ENCODE results near the gene ELF4.
"Not testable (repeated sequence)": the region's sequence is repeated elsewhere in the genome, so short reads cannot be mapped to it uniquely, and the experiment has no call there.

The ELF4 gene

DNA sequence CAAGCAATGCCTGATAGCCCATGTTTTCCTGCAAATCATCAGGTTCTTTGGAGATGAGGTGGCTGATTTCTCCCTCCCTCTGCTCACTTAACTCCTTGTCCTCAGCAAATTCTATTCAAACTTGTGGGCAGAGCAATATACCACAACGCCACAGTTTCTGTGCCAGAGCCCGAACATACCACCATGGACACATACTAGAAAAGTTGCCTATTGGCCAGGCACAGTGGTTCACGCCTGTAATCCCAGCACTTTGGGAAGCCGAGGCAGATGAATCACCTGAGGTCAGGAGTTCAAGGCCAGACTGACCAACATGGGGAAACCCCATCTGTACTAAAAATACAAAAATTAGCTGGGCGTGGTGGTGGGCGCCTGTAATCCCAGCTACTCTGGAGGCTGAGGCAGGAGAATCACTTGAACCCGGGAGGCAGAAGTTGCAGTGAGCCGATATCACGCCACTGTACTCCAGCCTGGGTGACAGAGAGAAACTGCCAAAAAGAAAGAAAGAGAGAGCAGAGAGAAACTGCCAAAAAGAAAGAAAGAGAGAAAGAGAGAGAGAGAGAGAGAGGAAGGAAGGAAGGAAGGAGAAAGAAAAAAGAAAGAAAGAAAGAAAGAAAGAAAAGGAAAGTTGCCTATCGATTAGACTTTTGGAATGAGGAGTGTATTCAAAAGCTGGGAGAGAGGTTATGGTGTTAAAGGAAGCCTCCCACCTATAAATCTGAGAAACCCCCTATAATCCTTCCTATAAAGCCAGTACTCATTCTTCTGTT lies 5.0 kb upstream of the ELF4 start:
- DNase-seq (ENCODE audit: low read depth in 2 of 3, low spot score in 2 of 3) = not testable (repeated sequence)

DNA sequence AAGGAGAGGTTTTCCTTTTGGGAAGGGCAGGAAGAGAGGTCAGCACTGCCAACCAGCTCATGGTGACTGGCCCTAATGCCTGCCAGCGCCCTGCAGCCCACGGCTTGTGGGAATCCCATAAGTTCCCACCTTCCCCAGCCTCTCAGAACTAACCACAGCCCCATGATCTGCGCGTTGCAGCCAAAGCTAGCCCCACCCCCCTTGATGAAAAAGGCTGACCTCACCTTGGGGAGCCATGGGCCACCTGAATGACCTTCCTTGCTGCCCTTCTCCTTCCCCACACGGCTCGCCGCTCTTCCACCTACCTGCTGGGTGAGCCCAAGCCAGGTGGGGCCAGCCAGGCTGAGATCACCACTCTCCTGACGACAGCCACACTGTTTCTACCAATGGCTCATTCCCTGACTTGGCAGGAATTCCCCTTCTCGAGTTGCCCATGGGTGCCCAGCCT lies 3.9 kb upstream of the ELF4 start:
- no peak for DNase-seq (ENCODE audit: low read depth in 2 of 3, low spot score in 2 of 3)

DNA sequence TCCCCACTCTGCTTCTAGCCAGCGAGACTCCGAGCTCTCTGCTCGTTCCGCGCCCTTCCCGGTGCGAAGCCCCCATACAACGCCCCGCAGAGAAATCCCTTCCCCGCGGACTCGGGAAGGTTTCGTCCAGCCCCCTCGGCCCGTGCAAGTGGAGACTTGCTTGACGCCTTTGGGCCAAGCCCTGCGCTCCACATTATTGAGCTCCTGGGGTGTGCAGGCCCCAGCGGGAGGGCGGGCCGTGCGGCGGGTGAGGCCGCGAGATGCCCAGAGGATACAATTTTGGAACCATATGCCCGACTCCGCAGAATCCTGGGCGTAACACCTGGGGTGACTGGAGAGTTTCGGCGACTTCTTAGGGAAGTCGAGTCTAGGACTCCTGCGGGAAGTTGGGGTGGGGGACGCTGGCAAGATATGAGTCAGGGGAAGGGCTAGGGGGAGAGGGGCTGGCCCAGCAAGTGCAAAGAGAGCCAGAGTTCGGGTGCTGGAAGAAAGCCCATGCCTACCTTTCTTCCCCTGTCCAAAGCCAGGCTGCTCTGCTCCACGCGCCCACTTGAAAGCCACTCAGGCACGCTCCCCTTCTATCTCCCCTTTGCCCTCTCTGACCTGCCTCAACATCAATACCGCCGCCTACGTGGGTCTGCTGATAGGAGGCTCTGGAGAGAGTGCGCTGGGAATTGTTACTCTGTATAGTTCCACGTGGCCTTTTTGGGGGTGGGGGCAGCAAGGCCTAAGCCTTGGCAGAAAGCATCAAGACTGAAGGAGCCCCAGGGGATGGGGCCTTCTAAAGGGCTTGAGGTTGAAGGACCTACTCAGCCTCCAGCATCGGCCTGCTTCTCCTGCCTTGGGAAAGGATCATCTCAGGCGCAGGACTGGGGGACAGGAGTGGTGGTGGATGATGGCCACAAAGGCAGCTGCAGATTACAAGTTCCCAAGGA lies 1.2 kb upstream of the ELF4 start:
- no peak for DNase-seq (ENCODE audit: low read depth in 2 of 3, low spot score in 2 of 3)

DNA sequence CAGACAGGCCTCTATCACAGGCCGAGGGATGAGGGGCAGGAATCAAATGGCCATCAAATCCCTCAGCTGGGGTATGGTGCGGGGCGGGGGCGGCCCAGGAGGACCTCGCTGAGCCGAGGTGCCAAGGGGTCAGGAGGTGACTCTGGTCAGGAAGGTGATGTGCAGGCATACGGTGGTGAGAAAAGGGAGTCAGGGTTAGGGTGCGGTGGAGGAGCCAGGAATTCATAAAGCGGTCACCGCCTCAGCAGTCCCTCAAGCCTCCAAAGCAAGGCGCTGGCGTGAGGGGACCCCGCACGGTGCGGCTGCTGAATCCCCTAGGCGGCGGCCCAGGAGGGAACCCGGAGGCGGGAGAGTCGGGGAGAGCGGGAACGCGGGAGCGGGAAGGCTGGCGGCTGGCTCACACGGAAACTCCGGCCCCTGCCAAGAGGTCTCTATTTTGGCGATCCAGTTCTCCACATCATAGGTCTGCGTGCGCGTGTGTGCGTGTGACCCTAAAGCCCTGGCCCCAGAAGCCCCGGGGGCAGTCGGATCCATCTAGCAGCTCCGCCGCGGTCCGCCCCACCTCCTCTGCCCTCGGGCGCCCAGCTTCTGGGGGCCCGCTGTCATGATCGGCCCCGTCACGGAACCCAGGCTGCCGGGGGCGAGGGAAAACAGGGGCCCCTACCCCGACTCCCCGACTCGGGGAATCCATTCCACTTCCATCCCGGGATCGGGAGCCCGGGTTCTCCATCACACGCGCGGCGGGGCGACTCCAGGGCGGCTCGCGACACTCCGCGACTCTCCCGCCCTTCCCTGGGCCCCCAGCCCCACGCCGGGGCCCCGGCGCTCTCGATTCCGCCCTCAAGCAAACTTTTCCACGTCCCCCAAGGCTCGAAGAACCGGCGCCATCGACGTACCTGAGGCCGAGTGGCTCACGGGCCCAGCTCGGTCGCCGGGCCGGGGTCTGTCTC lies 593 bp downstream of the ELF4 start:
- no peak for DNase-seq (ENCODE audit: low read depth in 2 of 3, low spot score in 2 of 3)

DNA sequence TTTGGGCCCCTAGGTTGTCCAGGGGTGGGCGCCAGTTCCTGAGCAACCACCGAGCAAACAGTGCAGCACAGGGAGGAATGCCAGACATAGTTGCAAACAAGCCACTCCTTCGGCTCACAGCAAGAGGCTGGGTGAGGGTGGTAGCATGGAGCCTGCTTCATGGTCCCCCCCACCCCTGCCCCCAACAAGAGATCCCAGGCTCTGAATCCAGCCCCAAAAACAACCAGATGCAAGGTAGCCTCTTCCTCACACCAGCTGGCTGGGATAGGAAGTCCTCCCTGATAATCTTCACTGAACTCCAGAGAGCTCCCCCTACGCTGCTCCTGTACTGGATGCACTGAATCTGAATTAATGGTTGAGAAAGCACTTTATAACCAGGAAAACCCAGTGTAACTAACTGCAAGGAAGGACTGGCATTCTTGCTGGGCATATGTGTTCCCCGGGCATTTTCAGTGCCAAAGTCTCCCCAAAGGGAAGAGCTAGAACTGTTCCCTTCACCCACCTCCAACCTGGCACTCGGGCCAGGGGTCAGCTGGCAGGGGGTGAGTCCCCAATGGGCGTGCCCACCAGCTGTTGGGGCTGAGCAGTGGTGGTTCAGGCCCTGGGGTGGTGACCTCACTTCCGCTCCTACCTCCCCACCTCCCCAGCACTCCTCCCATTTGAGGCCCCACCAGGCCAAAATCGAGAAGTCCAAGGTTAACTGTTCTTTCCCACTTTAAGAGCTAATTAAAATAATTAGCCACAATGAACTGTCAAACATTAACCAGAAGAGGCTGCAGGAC lies 1.5 kb downstream of the ELF4 start:
- no peak for DNase-seq (ENCODE audit: low read depth in 2 of 3, low spot score in 2 of 3)

DNA sequence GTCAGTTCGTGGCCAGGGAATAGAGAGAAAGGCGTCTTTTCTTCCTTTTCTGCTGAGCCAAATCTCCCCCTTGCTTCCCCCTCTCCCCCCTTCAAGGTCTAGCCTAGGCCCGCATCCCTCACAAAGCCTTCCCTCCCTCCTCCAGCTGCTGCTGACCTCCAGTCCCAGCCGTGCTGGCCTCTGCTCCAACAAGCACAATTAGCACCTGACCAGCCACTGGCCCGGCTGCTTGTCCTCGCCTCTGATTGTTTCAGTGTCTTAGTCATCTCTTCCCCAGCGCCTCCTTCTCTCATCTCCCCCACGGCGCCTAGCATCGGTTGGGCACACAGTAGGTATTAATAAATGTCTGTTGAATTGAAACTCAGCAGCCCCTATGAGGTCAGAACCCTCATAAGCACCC lies 4.2 kb downstream of the ELF4 start:
- DNase-seq (ENCODE audit: low read depth in 2 of 3, low spot score in 2 of 3) = no peak

DNA sequence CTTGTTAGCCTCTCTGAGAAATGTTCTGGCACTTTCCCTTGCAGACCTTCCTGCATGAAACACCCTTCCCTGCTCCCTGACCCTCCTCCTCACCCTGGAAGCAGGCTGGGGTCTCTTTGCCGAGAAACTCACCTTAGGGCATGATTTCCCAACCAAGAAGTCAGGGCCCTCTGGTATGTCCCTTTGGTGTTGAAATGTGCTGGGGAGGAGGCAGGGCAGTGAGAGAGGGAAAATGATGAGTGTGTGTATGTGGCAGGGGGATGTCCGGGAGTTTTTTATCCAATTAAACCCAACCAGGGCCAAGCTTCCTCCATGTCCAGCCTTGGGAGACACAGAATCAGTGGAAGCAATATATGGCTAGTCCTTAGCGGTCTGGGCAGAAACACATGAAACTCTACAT lies 5.1 kb downstream of the ELF4 start:
- no peak for DNase-seq (ENCODE audit: low read depth in 2 of 3, low spot score in 2 of 3)

DNA sequence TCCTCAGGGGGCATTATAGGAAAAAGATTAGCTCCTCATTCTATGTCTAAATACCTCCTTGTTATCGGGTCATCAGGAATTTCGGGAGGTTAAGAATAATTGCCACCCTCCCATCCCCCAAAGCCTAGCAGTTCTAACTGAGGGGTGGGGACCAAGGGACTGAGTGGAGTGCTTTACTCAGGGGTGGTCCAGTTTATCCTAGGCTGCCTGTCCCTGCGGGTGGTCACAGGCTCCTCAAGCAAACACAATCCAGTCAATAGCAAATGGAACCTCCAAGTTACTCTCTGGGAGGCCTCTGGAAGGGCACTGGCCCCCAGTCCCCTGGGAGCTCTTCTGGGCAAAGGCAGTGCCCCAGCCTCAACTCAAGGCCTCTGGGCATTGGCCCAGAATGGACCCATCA lies 6.7 kb downstream of the ELF4 start:
- no peak for DNase-seq (ENCODE audit: low read depth in 2 of 3, low spot score in 2 of 3)

DNA sequence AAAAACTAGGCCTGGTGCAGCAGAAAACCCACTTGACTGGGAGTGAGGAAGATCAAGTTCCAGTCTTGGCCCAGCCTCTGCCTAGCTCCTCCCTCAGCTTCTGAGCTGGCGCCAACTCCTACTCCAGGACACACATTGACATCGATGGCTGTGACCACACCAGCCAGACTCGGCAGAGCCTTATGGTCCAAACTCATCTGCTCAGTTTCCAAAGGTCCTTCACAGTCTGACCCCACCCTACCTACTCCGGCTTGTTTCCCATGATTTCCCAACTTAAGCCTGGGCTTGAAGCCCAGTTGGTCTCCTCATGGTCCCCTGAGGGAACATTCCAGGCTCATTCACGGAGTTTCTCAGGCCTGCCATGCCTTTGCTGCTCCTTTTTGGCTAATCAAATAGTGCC lies 10.1 kb downstream of the ELF4 start:
- DNase-seq (ENCODE audit: low read depth in 2 of 3, low spot score in 2 of 3) = no peak

DNA sequence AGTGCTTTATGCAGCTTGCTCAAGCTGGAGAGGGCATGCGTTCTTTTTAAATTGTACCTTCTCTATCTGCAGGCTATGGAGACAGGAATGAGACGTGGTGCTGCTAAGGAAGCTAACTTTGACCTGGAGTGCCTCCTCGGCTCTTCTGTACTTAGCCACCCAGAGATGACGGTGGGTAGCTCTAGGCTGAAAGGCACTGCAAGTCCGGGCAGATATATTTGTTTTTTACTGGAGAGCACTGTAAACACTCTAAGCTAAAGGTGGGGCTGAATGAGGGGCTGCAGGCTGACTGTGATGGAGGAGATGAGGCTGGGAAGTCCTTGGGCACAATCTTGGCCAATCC lies 12.1 kb downstream of the ELF4 start:
- DNase-seq (ENCODE audit: low read depth in 2 of 3, low spot score in 2 of 3) = no peak

DNA sequence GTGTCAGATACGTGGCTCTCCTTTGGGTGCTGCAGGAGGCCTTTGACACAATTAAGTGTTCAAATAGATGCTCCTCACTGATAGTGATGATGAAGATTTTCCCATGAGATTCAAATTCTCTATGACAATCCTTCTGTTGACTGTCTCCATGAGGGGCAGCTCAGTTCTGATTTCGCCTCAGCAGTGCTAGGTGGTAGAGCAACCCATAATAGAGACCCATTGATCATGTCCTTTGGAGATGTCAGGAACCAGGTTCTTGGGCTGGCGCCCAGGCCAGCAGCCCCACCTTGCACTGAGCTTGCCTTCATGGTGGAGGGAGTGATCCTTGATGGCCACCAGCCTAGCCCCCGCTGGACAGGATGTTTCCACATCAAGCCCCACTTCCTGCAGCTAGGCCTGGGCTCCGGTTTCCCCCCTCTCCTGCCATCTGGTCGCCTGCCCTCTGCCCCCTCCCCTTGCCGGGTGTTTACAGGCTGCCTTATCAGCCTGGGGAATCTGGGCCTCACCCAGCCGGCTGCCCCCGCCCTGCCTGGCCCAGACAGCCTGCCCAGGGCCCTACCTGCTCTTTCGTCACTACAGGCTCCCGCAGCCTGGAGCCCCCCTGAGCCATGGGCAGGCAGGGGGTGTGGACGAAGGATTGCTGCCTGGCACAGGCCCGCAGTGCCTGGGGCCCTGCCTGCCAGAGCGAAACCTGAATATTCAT lies 12.6 kb downstream of the ELF4 start:
- DNase-seq (ENCODE audit: low read depth in 2 of 3, low spot score in 2 of 3) = no peak

DNA sequence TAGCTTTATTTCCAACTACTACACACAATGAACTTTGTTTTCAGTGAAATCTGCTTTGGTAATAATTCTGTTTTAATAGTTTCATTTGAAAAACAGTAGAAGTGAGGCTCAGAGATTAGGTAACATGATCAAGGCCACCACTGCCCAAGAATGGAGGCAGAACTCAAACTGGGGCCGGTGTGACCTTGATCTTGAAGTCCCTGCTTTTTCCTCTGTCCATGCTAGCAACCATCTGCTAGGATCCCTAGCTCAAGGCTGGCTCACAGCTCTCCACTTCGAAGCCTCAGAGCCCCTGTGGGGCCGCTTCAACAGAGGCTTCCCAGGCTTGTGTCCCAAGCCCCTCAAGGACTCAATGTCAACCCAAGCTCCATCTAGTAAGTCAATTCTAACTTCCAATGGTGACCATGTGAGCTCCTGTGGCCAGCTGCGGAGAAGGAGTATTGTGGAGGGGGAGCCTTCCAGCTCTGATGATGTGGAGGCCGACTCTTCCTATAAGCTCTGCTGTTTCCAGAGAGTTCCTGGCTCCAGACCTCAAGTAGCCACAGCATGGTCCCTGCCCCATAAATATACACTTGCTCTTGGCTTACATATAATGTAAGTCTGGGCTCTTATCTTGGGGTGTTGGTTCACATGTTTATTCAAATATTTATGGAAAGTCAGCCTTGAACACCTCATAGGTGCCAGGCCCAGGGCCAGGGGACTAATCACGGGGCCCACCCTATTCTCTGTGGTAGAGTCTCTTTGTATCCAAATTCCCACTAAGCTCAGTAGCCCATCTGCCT lies 14.9 kb downstream of the ELF4 start:
- no peak for DNase-seq (ENCODE audit: low read depth in 2 of 3, low spot score in 2 of 3)

DNA sequence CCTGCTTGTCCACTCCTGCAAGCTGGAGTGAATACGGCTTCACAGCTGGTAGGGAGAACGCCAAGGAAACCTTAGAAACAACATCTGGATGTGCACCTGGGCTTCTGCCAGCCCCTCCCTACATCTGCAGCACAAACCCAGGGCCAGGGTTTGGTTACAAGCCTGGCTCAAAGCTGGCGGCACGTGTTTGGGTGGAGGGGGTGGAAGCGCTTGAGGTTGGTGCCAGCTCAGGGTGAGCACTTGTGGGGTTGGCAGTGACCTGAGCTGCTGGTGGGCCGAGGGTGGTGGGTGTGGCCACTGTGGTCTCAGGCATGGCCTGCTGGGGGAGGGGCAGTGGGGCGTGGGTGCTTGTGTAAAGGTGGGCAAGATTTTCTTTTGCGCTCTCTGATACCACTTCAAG lies 15.6 kb downstream of the ELF4 start:
- DNase-seq (ENCODE audit: low read depth in 2 of 3, low spot score in 2 of 3) = no peak

DNA sequence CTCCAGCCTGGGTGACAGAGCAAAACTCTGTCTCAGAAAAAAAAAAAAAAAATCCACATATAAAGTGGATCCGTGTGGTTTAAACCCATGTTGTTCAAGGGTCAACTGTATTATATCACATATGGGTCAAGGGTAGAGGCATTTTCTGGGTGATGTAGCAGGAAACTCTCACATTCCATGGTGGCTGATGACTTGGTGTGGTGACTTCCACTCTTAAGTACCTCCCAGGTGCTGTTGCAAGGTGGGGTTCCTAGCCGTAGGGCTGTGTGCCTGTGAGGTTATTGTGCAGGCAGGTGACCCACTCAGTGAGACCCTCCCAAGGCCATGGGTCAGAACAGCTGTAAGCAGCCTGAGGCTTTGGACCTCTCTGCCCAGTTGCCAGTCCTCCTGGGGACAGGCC lies 17.0 kb downstream of the ELF4 start:
- no peak for DNase-seq (ENCODE audit: low read depth in 2 of 3, low spot score in 2 of 3)

DNA sequence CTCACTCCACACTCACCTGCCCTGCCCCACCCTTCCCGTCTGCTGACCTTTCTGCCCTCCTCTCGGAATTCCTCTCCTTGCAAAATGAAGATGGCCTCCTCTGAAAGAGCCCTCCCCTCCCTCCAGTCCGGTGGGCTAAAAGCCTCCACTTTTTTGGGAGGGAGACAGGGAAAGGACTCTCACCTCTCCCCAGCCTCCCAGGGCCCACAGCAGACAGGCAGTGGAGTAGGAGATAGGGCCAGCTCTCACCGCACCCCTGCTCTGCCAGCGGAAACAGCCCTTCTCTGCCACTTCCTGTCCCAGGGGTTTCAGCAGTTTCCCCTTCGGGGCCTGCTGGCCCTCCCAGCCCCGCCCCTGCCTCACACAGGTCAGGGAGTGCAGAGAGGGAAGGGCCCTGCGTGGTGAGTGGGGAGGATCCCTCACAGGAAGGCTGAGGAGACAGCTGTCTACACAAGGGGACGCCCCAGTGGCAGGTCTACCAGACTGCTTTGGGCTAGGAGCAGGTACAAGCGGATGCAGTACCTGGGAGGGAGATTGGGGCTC lies 18.2 kb downstream of the ELF4 start:
- DNase-seq (ENCODE audit: low read depth in 2 of 3, low spot score in 2 of 3) = peak in 2 of 3 experiments; percentile 55 to 81

DNA sequence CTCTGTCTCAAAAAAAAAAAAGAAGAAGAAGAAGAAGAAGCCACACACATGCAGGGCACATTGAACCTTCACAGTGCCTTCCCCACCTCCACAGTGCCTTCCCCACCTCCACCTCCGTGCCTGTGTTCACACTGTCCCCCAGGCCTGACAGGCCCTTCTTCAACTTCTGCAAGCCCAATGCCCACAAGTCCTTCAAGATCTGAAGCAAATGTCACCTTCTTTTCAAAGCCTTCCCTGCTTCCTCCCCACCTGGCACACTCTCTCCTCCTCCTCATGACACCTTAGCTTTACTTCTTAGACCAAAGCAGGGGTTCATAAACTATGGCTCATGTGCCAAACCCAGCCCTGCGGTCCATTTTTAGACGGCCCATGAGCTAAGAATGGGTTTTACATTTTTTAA lies 19.9 kb downstream of the ELF4 start:
- no peak for DNase-seq (ENCODE audit: low read depth in 2 of 3, low spot score in 2 of 3)

DNA sequence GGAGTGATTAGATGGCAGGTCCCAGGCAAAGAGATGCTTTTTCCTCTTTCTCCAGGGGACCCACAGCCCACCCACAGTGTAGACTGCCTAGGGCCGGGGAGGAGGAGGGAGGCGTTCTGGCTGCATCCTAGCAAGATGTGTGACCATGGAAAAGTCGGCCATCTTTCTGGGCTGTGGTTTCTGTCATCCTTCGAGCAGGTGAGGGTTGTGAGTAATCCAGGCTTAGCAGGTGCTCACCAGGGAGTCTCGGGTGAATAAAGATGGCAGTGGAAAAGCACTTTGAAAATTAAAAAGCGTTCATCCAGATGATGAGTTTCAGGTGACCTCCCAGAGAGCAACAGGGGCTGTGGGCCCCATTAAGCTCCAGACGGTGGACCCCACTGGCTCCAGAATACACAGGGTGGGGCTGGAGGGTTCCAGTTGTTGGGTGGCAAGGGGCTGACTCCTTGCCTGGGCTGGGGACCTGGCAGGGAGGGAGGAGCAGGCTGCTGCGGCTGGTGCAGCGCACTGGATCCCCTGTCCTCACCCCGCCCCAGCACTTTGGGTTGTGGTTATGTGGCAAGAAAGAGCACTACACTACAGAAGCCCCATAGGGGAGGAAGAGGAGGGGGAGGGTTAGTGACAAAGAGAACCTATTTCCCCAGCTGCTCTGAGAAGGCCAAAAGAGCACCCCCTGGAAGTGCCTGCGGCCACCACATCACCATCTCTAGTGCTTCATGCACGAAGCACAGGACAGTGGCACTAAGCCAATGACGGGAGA lies 23.7 kb downstream of the ELF4 start:
- no peak for DNase-seq (ENCODE audit: low read depth in 2 of 3, low spot score in 2 of 3)
